ENCODE measurements around the gene TPT1. TPM values are rescaled to one million over a fixed set of nuclear protein-coding genes. Genes with fewer than 3 reads are reported as not detected.

The TPT1 gene
- total and polyA plus RNA-seq, 2 of the 13 experiments (the other 11 are each of a cell fraction or from before 2014, with no cell fraction given) = 2,953 to 3,594 TPM

DNA sequence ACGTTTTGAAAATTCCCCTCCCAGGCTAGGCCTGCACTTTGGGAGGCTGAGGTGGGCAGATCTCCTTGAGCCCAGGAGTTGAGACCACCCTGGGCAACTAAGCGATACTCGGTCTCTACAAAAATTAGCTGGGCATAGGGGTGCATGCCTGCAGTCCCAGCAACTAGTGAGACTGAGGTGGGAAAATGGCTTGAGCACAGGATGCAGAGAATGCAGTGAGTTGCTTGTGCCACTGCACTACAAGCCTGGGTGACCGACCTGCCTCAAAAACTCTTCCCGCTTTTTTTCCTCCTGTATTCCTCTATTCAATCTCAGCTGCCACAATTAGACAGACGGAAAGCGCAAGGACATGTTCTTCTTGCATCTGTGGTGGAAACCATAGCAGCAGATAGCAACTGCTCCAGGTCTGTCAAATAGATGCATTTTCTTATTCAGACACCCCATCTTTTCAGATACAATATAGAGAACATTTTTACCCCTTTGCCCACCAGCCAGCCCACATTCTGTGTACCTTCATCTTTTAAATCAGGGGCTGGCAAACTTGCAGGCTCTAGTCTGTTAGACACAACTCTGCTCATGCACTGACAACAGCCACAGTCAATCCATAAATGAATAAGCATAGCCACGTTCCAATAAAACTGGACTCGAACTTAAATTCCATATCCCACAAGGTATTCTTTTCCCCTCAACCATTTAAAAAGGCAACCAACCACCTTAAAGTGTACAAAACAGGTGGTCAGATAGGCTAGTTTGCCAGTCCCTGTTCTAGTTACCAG is 4.8 kb downstream of the TPT1 start (continued):
- TF ChIP-seq RFX1 (IDR thresholded peaks at IDR 0.05) (no peak), TSC22D2 (CRISPR knock-in tag; IDR thresholded peaks at IDR 0.05; ENCODE audit: borderline replicate concordance) (no peak), POLR2AphosphoS5 (IDR thresholded peaks at IDR 0.05; ENCODE audit: low read depth, low read length) (peak; percentile 16), ZNF234 (CRISPR knock-in tag; conservative IDR thresholded peaks at IDR 0.05) (no peak), SIX4 (CRISPR knock-in tag; IDR thresholded peaks at IDR 0.05) (0 out of 2 replicates have a peak, but pooled peaks have one; percentile 5), ZBTB38 (CRISPR knock-in tag; IDR thresholded peaks at IDR 0.05) (0 out of 2 replicates have a peak, but pooled peaks have one; percentile 4), ZNF563 (CRISPR knock-in tag; IDR thresholded peaks at IDR 0.05) (0 out of 2 replicates have a peak, but pooled peaks have one; percentile 27), HNF4A (CRISPR knock-in tag; IDR thresholded peaks at IDR 0.05) (no peak), PHF20 (CRISPR knock-in tag; IDR thresholded peaks at IDR 0.05) (no peak), POLR2G (IDR thresholded peaks at IDR 0.05; ENCODE audit: low read depth, low read length) (peak; percentile 2; the same call in 1 of the 2 replicates), RFX5 (IDR thresholded peaks at IDR 0.05; ENCODE audit: low read depth, low read length) (no peak), ZNF570 (CRISPR knock-in tag; IDR thresholded peaks at IDR 0.05; ENCODE audit: borderline replicate concordance) (no peak), YEATS2 (CRISPR knock-in tag; IDR thresholded peaks at IDR 0.05; ENCODE audit: borderline replicate concordance) (no peak), IRX3 (CRISPR knock-in tag; IDR thresholded peaks at IDR 0.05; ENCODE audit: borderline replicate concordance, low read depth) (no peak), GFI1 (CRISPR knock-in tag; IDR thresholded peaks at IDR 0.05; ENCODE audit: borderline replicate concordance) (no peak), ZFAT (CRISPR knock-in tag; conservative IDR thresholded peaks at IDR 0.05) (no peak), PHF21A (CRISPR knock-in tag; IDR thresholded peaks at IDR 0.05) (no peak), NAIF1 (CRISPR knock-in tag; IDR thresholded peaks at IDR 0.05; ENCODE audit: borderline replicate concordance) (no peak), TOE1 (CRISPR knock-in tag; IDR thresholded peaks at IDR 0.05) (no peak), BCL6 (CRISPR knock-in tag; IDR thresholded peaks at IDR 0.05) (no peak), CCAR2 (optimal IDR thresholded peaks at IDR 0.05; ENCODE audit: low read depth, low read length) (no peak), ZBTB20 (CRISPR knock-in tag; IDR thresholded peaks at IDR 0.05; ENCODE audit: borderline replicate concordance, low read depth) (no peak), MED8 (CRISPR knock-in tag; IDR thresholded peaks at IDR 0.05; ENCODE audit: insufficient replicate concordance) (no peak), NFATC3 (CRISPR knock-in tag; IDR thresholded peaks at IDR 0.05) (no peak), NR2F2 (IDR thresholded peaks at IDR 0.05; ENCODE audit: borderline replicate concordance, low read depth) (peak; percentile 20; the same call in 1 of the 2 replicates), NCOA5 (CRISPR knock-in tag; IDR thresholded peaks at IDR 0.05) (no peak), CAMTA2 (CRISPR knock-in tag; IDR thresholded peaks at IDR 0.05; ENCODE audit: borderline replicate concordance) (no peak), NFYB (CRISPR knock-in tag; IDR thresholded peaks at IDR 0.05) (no peak)

All from HepG2 (cell line).